GM04504 (cell line): Measurements from ENCODE around the gene MAP7D3.
"Not testable (repeated sequence)": the region's sequence is repeated elsewhere in the genome, so short reads cannot be mapped to it uniquely, and the experiment has no call there.

Experiments used
- DNase-seq: peaks from one replicate; pipeline ENCODE4 v3.0.0-alpha.2; 2012; ENCODE audit warnings: low read depth

MAP7D3 gene, protein sequence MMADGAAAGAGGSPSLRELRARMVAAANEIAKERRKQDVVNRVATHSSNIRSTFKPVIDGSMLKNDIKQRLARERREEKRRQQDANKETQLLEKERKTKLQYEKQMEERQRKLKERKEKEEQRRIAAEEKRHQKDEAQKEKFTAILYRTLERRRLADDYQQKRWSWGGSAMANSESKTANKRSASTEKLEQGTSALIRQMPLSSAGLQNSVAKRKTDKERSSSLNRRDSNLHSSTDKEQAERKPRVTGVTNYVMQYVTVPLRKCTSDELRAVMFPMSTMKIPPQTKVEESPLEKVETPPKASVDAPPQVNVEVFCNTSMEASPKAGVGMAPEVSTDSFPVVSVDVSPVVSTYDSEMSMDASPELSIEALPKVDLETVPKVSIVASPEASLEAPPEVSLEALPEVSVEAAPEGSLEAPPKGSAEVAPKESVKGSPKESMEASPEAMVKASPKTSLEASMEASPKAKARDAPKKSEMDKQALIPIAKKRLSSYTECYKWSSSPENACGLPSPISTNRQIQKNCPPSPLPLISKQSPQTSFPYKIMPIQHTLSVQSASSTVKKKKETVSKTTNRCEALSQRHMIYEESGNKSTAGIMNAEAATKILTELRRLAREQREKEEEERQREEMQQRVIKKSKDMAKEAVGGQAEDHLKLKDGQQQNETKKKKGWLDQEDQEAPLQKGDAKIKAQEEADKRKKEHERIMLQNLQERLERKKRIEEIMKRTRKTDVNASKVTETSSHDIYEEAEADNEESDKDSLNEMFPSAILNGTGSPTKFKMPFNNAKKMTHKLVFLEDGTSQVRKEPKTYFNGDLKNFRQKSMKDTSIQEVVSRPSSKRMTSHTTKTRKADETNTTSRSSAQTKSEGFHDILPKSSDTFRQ

DNA sequence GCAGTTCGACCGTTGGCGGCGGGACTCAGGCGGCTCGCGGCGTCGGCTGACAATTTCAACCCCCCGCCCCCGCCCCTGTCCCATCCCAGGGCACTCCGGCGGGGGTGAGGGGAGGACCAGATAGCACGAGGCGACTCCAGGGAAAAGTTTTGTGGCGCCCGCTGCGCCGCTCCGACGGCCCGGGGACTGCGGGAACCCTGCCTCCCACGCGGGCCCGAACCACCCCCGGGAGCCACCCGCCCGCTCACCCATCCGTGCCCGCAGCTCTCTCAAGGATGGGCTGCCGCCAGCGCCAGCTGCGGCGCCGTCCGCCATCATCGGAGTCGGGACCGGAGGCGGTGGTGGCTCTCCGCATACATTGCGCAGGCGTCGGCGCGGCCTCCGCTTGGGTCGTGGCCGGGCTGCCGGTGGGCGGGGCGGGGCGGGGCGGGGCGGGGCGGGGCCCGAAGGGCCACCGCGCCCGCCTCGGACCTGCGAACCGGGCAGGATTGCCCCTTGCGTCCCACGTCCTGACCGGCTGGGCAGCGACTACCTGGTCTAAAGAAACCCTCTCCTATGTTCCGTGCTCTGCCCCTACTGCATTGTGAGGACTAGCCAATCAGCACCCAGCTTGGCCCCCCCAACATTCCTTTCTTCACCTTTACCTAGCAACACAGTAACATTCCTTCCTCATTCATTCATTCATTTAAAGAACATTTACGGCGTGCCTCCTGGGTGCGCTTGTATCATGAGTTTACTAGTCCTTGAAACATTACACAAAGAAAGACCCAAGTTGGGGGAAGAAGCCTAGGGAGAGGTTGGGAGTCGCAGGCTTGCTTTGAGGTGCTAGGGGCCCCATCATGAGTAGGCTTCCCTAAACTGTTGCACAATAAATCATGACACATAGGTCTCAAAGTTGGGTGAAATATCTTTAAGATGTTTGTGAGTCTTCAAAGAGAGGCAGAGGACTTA is at the start of gene MAP7D3:
Gene MAP7D3 (minus strand): TSS at position 360 of the 951 bp plus-strand sequence. CDS start 42 bp downstream, at position 318.
- no peak for DNase-seq

GRCh38 chrX:136300721-136301120 is 49.5 kb upstream of the MAP7D3 start, which contains the start of gene ADGRG4:
ADGRG4 (plus strand) TSS chrX:136300963; CDS start chrX:136308778, 7,815 bp downstream.
- not testable (repeated sequence) for DNase-seq

DNA sequence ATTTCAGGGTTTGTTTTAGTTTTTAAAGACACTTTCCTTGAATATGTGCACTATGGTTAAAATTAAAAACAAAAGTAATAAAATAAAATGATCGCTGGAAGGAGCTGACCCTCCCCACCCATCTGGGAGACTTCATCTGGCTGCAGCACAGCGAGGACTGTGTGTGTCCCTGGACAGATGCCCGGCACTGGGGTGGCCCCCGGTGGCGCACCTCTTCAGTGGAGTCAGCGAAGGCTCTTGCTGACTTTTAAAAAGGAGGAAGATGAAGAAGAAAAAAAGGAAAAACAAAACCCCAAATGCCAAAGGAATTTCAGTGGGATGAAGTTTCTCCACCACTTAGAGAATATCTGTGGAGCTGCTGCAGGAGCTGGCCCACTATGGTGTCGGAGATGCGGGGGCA is 44.2 kb upstream of the MAP7D3 start:
- DNase-seq = no peak

DNA sequence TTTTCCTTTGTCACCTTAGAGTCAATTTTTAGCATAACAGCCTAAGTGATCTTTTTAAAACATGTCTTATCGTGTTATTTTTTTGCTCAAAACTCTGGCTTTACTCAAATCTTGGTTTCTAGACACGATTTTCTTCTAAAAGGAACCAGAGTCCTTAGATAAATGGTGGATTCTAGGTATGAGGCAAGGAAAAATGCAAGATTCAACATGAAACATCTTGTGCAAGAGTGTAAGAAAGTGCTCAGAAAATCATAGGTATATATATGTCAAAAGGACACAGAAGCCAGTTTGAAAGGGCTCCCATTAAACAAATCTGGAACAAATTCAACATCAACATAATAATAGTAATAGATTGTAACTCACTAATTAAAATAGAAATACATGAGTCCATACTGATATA is 41.5 kb upstream of the MAP7D3 start:
- no peak for DNase-seq

- DNase-seq = no peak
These were observed 40.6 kb upstream of the MAP7D3 start for GRCh38 chrX:136291824-136292223.

GRCh38 chrX:136286375-136286774 is 35.2 kb upstream of the MAP7D3 start:
- DNase-seq = not testable (repeated sequence)

- DNase-seq = no peak
These were observed 24.4 kb upstream of the MAP7D3 start for GRCh38 chrX:136275553-136275952.

- no peak for DNase-seq
These were observed 22.8 kb upstream of the MAP7D3 start for GRCh38 chrX:136273986-136274385.

GRCh38 chrX:136272325-136272724 is 21.1 kb upstream of the MAP7D3 start:
- no peak for DNase-seq

- DNase-seq = no peak
These were observed 20.1 kb upstream of the MAP7D3 start for GRCh38 chrX:136271300-136271699.

- DNase-seq = no peak
These were observed 18.7 kb upstream of the MAP7D3 start for GRCh38 chrX:136269921-136270320.

DNA sequence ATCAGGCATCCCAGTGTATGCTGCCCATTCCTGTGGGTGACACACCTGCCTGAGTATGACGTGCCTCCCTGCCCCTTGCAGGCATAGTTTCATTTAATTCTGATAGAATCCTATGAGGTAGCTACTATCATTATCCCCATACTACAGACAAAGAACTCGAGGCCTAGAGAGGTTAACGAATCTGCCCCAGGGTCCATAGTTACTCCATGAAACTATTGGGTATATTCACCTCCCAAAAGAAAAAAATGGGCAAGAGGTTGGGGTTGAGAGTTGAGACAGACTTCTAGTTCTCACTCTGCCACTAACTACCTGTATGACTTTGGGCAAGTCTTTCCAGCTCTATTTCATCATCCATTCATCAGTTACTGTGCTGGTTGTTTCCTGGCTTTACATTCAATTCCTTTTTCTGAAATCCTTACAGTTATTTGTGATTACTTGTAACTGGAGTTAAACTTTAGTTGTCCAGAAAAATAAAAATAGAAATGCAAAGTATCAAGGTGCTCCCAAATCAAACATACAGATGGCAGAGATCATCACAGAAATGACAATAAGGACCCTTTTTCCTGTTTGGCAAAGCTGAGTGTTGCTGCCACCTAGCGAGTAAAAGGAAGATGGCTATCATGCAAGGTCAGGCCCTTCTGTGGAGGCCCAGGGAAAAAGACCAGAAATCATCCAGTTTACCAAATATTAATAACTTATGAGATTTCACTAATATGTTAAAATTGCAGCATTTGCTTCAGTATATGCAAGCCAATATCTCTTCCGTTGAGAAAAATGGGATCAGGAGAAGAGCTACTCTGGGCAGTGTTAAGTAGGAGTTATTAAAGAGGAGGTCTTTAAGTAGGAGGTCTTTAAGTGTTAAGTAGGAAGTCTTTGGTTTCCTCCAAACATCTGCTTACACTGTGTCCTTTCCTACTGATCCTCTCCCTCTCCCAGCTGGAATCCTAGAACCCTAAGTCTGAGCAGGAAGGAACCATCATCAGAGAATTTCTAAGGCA is 17.1 kb upstream of the MAP7D3 start:
- no peak for DNase-seq

- DNase-seq = no peak
These were observed 15.6 kb upstream of the MAP7D3 start for GRCh38 chrX:136266828-136267227.

GRCh38 chrX:136262812-136263315 is 11.7 kb upstream of the MAP7D3 start:
- DNase-seq = no peak

DNA sequence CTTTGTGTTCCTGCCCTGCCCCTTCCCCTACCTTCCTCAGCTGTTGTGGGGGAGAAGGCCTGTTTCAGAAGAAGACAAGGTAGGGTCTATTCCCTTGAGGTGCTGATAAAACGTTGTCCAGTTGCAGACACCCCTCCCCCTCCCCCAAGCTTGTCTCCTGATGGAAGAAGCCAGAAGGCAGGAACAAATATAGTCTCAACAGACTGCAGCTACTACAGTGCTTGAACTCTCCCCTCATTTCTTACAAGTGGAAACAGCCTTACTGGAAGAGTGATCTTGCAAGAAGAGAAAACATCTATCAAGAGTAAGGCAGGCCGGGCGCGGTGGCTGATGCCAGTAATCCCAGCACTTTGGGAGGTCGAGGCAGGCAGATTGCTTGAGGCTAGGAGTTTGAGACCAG is 11.0 kb upstream of the MAP7D3 start:
- DNase-seq = no peak

DNA sequence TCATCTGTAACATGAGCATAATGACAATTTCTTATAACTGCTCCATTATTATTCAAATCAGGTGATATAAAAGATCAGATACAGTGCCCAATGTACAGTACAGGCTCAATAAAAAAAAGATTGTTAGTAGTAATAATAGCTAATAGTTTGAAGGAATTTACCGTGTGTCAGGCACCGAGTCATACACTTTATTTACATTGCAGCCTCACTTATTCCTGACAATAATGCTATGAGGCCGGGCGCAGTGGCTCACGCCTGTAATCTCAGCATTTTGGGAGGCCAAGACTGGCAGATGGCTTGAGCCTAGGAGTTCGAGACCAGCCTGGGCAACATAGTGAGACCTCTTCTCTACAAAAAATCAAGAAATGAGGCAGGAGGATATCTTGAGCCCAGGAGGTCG is 10.1 kb upstream of the MAP7D3 start:
- DNase-seq = no peak

GRCh38 chrX:136260776-136261175 is 9.6 kb upstream of the MAP7D3 start:
- peak; percentile 58 for DNase-seq

DNA sequence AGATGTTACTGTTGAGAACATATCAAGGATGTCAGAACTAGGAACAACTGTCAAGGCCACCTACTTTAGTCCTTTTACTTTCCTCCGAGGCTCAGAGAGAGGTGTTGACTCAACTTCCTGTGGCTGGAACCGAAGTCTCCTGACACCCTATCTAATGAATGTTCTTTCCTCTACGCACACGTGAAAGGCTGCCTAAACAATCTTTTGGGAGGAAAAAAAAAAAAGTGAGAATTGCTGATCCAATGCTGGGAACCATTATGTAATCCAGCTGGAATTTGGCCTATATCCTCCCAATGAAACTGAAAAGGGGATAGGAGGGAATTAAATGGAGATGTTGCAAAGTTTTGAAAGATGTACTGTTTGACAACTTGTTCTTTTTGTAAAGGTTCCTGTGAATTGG is 8.3 kb upstream of the MAP7D3 start:
- DNase-seq = no peak

- no peak for DNase-seq
These were observed 7.8 kb upstream of the MAP7D3 start for GRCh38 chrX:136258951-136259350.

GRCh38 chrX:136256026-136256425 is 4.8 kb upstream of the MAP7D3 start:
- DNase-seq = no peak
